Mucosa of stomach (tissue), 1 donor: ENCODE results near the gene ZBTB16.

Source experiments
- H3K27me3 ChIP-seq: one replicate; pipeline ENCODE4 v1.7.0; 2013; ENCODE audit warnings: mild to moderate bottlenecking, low read length; ENCODE audit not compliant: control insufficient read depth, insufficient read depth
- H3K36me3 ChIP-seq: one replicate; pipeline ENCODE4 v1.7.0; 2013; ENCODE audit warnings: low read length; ENCODE audit not compliant: control insufficient read depth, insufficient read depth
- H3K4me1 ChIP-seq: one replicate; pipeline ENCODE4 v1.7.0; 2013; ENCODE audit warnings: mild to moderate bottlenecking, low read length; ENCODE audit not compliant: control insufficient read depth, insufficient read depth
- H3K4me3 ChIP-seq: one replicate; pipeline ENCODE4 v1.7.0; 2013; ENCODE audit warnings: low read length
- H3K9ac ChIP-seq: one replicate; pipeline ENCODE4 v1.7.0; 2013; ENCODE audit warnings: mild to moderate bottlenecking, low read length, moderate library complexity
- H3K9me3 ChIP-seq: one replicate; pipeline ENCODE4 v1.7.0; 2013; ENCODE audit warnings: mild to moderate bottlenecking, low read length, moderate library complexity; ENCODE audit not compliant: control insufficient read depth
- donor health status: Pancreatic carcinoma.

The ZBTB16 gene

DNA sequence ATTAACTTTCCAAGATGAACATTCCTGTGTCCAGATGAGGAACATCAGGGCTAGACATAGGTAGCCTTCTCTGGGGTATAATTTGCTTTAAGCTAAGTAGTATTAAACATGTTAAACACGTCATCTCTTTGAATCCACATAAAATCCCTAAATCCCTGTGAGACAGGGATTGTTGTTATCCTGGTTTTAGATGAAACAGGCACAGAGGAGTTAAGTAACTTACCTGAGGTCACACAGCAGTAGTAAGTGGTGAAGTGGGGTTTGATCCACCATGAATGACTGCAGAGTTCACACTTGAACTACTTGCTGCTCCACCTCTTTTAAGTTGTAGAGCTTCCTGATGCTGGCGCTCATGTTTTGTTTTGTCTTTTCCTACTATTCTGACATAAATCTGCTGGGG, 154.1 kb downstream of the ZBTB16 start:
- no peak overlapping the region for H3K4me3 ChIP-seq

GRCh38 chr11:114215428-114215827, 155.9 kb downstream of the ZBTB16 start:
- no peaks in the 10 kb centered on the region for H3K4me1 ChIP-seq
- H3K9ac ChIP-seq: no peak overlapping the region
- H3K36me3 ChIP-seq: no peaks in the 10 kb centered on the region
- no peaks in the 10 kb centered on the region for H3K27me3 ChIP-seq
- H3K4me3 ChIP-seq: no peak overlapping the region
- no peaks in the 10 kb centered on the region for H3K9me3 ChIP-seq

More for the DNA sequence above, 154.1 kb downstream of the ZBTB16 start:
- H3K9me3 ChIP-seq: no peaks in the 10 kb centered on the region
- no peak overlapping the region for H3K9ac ChIP-seq
- H3K4me1 ChIP-seq: peaks cover 6% of the 10 kb centered on the region
- no peaks in the 10 kb centered on the region for H3K27me3 ChIP-seq
- no peaks in the 10 kb centered on the region for H3K36me3 ChIP-seq

DNA sequence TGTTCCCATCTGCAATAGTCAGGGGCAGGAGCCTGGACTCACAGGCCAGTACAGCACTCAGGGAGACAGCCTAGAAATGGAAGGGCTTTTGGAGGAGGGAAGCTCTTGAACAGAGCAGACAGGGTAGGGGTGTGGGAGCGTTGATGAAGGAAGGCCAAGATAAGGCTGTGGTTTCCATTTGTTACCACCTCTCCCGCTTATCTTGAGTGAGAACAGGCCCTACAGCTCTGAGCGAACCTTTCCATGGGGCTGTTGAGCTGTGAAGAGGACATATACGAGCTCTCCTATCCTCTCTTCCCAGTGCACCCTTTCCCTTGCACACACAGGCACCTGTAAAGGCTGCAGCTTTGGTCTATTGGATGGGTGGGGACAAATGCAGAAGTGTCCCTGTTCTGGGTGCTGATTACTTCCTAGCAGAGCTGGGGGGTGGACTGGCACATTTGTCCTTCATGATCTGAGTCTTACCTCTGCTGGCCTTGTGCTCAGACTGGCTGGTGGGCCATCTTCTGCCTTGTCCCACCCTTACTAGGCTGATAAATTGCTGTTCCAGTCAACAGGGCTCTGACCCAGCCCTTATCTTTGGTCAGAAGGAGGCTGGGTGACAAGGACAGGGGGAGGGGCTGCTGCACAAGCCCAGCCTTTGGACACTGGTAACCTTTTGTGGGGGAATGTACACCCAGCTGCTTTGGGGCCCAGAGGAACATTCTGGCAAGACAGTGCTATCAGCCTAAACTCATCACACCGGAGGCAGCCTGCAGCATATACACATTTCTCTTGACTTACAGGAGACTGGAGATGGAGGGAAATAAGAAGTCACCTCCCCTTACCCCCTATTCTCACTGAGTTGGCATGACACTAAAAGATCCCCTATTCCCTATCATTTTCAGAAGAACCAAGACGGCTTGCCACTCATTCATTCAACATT, 156.6 kb downstream of the ZBTB16 start:
- Histone ChIP-seq H3K4me1 (no peaks in the 10 kb centered on the region), H3K9ac (no peak overlapping the region), H3K36me3 (no peaks in the 10 kb centered on the region), H3K9me3 (no peaks in the 10 kb centered on the region), H3K27me3 (no peaks in the 10 kb centered on the region), H3K4me3 (no peak overlapping the region)

- no peak overlapping the region for H3K9ac ChIP-seq
- H3K27me3 ChIP-seq: no peaks in the 10 kb centered on the region
- H3K4me3 ChIP-seq: no peak overlapping the region
- H3K4me1 ChIP-seq: no peaks in the 10 kb centered on the region
- no peaks in the 10 kb centered on the region for H3K36me3 ChIP-seq
- no peaks in the 10 kb centered on the region for H3K9me3 ChIP-seq
Measured at GRCh38 chr11:114216796-114217180, 157.3 kb downstream of the ZBTB16 start.

GRCh38 chr11:114218508-114218907, 159.0 kb downstream of the ZBTB16 start:
- H3K9me3 ChIP-seq: no peaks in the 10 kb centered on the region
- H3K36me3 ChIP-seq: no peaks in the 10 kb centered on the region
- no peak overlapping the region for H3K4me3 ChIP-seq
- no peaks in the 10 kb centered on the region for H3K27me3 ChIP-seq
- H3K4me1 ChIP-seq: no peaks in the 10 kb centered on the region
- no peak overlapping the region for H3K9ac ChIP-seq

- H3K27me3 ChIP-seq: no peaks in the 10 kb centered on the region
- no peak overlapping the region for H3K9ac ChIP-seq
- no peaks in the 10 kb centered on the region for H3K36me3 ChIP-seq
- H3K9me3 ChIP-seq: no peaks in the 10 kb centered on the region
- no peaks in the 10 kb centered on the region for H3K4me1 ChIP-seq
- H3K4me3 ChIP-seq: no peak overlapping the region
Measured at GRCh38 chr11:114219559-114220349, 160.2 kb downstream of the ZBTB16 start.

GRCh38 chr11:114221037-114221436, 161.5 kb downstream of the ZBTB16 start:
- Histone ChIP-seq H3K4me1 (no peaks in the 10 kb centered on the region), H3K9me3 (no peaks in the 10 kb centered on the region), H3K27me3 (no peaks in the 10 kb centered on the region), H3K4me3 (no peak overlapping the region), H3K36me3 (no peaks in the 10 kb centered on the region), H3K9ac (no peak overlapping the region)

DNA sequence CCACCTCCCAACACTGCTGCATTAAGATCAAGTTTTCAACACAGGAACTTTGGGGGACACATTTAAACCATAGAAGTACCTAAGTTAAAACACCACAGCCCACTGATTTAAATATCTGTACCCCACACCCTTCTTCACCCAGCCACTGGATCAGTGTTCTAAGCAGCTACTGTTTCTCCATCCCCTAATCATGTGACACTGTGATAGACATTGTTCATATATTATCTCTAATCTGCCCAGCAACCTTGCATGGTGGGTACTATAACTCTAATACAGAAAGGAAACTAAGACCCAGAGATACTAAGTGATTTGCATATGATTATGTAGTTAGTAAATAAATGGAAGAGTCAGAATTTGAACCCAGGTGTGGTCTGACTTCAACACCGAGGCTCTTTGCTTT, 166.2 kb downstream of the ZBTB16 start:
- Histone ChIP-seq H3K27me3 (no peaks in the 10 kb centered on the region), H3K9me3 (no peaks in the 10 kb centered on the region), H3K36me3 (no peaks in the 10 kb centered on the region), H3K4me3 (no peak overlapping the region), H3K9ac (no peak overlapping the region), H3K4me1 (no peaks in the 10 kb centered on the region)

DNA sequence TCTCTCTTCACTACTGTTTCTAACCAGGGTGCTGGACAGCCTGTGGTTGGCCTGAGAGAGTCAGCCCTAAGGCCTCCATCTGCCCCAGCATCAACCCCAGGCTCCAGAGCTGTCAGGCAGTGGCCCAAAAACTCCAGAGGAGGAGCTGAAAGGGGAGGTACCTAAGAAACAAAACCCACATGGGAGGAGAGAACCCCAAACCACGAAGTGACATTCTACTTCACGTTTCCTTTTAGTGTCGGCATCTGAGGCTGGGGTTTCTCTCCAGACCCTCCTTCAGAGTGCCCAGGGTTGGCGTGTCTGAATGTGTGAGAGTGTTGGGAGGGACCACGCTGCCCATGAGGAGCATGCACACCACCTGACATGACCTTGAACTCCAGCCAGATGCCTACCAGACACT, 166.8 kb downstream of the ZBTB16 start:
- no peaks in the 10 kb centered on the region for H3K27me3 ChIP-seq
- H3K4me3 ChIP-seq: no peak overlapping the region
- H3K36me3 ChIP-seq: no peaks in the 10 kb centered on the region
- H3K4me1 ChIP-seq: no peaks in the 10 kb centered on the region
- H3K9me3 ChIP-seq: no peaks in the 10 kb centered on the region
- H3K9ac ChIP-seq: no peak overlapping the region

DNA sequence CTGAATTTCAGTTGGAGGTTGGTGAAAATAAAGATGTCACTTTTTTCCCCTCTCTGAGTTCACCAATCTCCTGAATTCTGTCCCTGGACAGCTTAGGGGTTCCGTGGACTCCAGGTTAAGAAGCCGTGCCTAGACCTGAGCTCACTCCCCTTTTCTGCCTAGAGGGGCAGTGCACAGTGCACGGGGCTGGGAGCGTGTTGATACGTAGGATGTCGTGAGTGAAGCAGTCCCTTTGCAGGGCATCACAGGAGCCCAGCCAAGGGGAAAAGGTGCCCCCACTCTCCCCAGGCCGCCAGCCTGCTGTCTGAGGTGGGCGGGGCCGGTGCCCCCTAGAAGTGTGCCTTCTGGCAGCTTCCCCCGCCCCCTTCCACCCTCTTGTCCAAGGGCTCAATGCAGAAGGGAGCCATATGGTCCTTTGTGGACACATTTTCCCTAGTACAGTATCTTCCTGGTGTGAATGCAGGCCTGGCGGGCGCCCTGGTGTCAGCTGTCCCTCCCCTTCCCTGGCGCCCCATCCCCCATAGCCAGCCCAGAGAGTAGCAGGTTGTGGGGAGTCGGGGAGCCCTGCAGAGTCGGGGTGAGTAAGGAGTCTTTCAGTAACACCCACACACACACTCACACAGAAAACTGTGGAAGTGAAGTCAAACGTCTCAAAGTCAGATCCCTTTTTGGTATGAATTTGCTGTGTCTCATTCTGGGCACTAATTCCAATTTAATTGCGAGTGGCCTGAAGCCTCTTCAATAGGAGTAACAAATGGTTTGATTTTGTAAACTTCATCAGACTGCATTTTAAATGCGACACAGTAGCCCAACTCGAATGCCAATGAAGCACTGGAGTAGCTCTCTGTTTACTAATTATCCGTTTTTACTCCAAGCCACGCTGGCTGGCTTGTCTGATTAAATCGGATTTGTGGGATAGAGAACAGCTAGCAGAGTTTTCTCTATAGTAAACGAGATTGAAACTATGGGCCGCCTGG, 169.2 kb downstream of the ZBTB16 start:
- Histone ChIP-seq H3K4me1 (no peaks in the 10 kb centered on the region), H3K27me3 (no peaks in the 10 kb centered on the region), H3K36me3 (no peaks in the 10 kb centered on the region), H3K9ac (no peak overlapping the region), H3K4me3 (no peak overlapping the region), H3K9me3 (no peaks in the 10 kb centered on the region)

- no peak overlapping the region for H3K4me3 ChIP-seq
- H3K9ac ChIP-seq: no peak overlapping the region
- H3K9me3 ChIP-seq: no peaks in the 10 kb centered on the region
- H3K4me1 ChIP-seq: no peaks in the 10 kb centered on the region
- H3K36me3 ChIP-seq: no peaks in the 10 kb centered on the region
- no peaks in the 10 kb centered on the region for H3K27me3 ChIP-seq
Measured at GRCh38 chr11:114230031-114230704, 170.7 kb downstream of the ZBTB16 start.
